Measurements from ENCODE around the gene CTNNA3.

The CTNNA3 gene

DNA sequence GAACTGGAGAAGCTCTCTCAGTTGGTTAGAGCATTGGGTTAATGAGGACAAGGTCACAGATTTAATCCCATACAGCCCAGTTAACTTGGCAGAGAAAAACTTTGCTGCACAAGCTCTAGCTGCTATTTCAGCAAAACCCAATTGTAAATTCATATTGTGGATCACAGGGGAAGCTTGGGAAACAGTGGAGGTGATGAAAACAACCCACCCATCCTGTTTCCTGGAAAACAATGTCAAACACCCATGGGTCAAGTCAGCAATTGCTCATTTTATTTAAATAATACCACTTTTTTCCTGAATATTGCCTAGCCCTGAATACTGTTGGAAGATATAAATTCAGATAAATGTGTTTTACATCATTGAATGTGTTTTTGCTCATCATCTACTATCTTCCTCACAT is 1670.8 kb downstream of the CTNNA3 start:
- no peak for DNase-seq

DNA sequence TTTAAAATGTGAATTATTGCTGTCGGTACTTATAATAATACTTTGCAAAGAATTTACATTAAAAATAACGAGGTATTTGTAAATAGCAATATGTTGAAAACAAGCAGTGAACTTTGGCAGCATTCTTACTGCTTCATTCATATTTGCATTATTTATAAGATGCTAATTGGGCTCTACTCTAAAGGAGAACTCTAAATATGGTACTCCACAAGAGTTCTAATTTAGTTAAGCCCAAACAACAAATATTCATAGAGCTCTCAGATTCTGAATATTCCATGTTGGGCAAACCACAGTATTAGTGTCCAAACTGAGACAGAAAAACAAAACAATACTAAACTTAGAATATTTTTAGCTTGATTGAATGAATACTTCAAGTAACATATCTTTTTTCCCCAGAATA is 1674.6 kb downstream of the CTNNA3 start:
- no peak for DNase-seq

DNA sequence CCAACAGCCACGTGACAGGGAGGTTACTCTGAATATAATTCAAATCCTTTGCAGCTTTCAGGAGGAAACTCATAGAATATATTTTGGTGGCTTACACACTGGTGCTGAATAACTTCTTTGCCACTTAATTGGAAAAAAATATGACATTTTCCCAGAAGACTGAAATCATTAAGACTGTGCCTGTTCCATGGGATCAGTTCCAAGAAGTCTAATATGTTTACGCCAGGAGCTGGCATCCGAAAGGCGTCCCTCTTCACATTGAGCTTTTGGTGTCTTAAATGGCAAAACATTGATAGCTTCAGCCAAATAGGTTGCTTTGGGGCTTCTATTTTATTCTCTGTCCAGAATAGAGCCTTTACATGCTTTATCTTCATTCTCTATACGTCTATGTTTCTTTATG is 1687.8 kb downstream of the CTNNA3 start:
- DNase-seq, result no peak

DNA sequence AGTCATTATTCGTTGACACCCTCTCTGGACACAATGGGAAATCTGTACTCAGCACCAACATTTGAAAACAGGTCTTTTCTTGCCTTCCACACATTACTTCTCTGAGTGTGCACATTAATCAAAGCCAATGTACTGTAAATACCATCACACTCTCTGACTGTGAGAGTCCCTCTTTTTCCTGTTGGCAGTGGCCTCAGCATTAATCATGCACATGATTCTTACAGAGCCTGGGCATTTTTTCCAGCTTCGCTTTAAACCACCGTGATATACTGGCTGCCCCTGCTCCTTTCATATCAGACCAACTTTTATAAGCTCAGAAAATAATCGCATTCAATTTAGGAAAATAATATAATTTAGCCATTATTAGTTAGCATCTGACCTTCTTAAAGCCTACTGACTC is 1689.6 kb downstream of the CTNNA3 start:
- no peak for DNase-seq

DNA sequence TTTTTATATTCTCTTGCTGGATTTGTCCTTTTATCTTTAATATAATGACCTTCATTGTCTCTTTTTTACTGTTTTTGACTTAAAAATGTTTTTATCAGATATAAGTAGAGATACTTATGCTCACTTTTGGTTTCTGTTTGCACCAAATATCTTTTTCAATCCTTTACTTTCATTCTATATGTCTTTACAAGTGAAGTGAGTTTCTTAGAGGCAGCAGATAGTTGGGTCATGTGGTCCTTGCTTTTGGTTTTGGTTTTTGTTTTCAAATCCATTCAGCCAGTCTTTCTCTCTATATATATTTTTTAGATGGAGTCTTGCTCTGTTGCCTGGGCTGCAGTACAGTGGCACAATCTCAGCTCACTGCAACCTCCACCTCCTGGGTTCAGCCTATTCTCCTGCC is 1702.5 kb downstream of the CTNNA3 start:
- DNase-seq, result no peak

DNA sequence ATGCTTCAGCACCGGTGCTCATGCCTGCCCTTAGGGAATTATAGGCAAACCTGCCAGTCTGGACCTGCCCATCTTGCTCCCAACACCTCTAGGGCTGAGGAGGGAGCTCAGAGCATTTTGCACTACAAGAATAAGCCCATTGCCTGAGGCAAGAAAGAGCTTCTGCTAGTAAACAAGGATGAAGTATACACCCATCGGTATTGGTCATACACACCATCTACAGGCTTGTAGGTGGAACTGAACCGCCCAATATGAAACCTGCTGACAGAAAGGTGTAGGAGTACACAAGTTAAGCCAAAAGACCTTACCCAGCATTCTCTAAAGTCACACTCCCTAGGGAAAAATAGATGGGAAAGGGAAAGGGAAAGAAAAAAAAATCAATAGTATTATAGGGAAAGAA is 1727.1 kb downstream of the CTNNA3 start:
- DNase-seq, result no peak

DNA sequence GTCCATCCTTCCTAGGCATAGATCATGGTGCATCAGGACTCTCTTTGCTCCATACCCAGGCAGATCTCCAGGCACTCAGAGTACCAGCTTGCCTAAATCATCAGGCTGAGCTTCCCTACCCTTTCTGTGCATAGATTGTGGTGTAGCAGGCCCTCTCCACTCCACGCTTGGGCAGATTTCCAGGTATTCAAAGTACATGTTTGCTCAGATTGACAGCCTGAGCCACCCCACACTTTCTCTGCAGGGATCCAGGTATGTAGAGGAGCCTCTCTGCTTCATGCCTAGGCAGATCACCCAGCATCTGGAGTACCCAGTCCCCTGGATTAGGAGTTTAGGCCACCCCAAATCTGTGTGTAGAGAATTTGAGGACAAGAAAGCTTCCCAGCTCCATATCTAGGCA is 1727.6 kb downstream of the CTNNA3 start:
- DNase-seq, result no peak

DNA sequence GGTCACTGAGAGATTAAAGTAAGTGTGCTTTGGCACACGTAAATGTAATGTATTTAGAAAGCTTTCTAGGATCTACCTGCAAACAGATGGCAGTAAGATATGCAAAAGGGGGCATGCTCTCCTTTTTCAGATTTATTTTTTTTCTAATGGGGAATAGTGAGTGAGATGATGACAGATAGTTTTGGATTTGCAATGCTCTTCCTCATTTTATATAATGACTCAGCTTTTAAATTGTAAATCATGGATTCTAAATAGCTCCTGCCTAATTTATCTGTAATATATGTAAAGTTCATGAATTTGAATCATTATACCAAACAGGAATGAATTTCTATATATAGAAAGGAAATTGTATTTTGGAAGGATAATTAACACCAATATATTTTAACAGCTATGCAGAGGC is 1731.8 kb downstream of the CTNNA3 start:
- no peak for DNase-seq

DNA sequence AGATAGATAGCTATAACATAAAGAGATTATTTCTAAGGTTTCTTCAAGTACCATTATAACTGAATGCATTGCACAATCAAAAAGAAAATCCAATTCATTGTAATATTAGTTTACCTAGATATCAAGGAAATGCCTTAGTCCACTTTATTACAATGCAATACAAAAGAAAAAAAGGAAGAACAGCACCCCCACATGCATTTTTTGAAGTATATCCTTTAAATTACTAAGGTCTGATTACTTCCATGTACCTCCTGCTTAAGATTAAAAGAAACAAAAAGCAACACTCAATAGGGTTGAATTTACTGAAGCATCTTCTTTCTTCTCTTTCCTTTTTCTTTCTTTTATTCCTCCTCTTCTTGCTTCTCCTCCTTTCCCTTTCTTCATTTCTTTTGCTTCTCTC is 1743.9 kb downstream of the CTNNA3 start:
- DNase-seq, result no peak

DNA sequence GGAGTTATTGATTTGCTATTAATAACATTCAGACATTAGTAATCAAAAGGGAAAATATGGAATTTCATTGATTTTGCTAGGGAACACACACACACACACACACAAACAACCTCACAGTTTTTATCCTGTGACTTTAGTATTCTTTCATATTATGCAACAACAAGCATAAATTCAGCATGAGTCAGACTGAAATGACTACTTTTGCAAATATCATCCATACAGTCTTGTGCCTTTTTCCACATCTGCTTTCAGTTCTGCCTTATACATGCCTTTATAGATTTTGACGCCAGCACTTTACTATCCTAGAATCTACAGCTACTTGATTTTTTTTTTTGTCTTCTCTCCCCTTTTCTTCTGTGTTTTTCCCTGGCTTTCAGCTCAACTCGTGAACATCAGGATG is 1745.9 kb downstream of the CTNNA3 start:
- peak; percentile 58 for DNase-seq

DNA sequence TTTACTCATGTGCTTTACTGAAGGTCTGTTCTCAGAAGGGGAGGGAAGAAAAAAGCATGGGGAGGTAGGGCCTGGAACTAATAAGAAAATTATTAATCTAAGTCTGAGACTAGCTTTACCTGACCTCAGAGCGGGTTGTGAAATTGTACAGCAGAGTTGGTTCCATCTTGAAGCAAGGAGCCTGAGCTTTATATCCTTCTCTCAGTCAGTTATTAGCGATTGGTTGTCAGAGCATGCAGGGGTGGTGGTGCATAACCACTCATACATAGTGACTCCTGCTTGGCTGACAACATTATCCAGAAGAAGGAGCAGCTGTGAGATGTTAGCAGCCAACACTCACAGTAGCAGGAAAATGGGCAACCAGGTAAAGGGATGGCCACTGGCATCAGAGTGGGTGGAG is 1746.5 kb downstream of the CTNNA3 start:
- DNase-seq, result no peak

DNA sequence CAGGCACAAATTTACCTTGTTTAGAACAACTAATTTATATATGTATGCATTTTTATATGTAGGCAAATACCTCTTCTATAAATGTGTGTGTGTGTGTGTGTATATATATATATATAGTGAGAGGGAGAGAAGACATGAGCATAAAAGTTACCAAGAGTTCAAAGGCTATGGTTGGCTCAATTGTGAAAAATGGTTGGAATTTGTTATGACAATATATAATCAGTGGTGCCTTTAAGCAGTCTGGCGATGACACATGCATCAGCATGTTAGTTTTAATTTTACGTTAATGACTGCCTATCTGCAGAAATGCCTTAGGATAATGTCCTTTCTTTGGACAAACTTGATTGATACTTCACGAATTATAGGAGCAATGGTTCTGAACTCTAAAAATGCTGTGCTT is 1750.9 kb downstream of the CTNNA3 start:
- peak; percentile 73 for DNase-seq

DNA sequence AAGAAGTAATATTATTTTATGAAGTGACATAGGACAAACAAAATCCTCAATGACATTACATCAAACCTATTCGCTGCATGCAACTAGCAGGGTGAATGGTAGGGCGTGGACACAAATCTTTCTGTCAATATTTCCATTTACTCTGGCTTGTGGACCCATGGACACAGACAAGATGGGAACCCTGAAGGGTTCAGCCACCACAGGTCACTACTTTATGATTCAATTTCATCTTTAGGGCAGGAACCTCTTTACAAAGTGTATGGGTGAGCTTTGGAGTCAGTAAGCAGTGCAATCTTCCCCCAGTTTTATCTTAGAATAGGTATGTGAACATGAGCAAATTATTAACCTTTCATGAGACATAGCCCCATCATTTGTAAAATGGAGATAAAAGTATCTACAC is 1752.5 kb downstream of the CTNNA3 start:
- DNase-seq, result no peak

DNA sequence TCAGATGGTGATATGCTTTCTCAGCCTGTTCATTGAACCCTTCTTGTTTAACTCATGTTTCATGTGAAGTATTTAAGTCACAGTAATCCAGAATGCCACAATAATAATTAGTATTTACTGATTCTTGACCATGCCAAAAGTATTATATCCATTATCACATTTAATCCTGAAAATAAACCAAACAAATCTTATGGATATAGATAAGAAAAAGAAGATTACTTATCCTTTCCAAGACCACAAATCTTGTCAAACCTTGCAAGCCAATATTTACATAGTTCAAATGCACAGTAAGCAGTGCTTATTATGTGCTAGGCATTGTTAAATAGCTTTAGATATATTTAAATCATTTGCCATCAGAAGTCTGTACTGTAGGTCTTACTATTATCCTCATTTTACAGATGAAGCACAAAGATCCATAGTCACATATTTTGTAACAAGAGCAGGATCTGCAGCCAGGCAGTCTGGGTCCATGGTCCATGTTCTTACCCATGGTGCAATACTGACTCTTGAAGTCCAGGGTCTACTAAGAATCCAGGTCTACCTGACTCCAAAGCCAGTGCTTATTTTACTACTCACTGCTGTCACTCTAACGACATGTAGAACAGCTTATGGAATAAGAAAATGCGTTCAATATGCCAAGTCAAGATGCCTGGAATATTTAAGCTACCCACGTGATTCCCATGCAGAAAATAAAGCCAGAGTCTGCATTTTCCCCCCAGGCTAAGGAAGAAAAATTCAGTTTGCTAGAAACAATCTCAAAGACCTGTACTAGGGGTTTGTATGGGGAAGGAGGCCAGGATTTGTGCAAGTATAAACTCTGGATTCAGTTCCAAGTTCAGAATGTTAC is 1755.0 kb downstream of the CTNNA3 start:
- peak; percentile 43 for DNase-seq

DNA sequence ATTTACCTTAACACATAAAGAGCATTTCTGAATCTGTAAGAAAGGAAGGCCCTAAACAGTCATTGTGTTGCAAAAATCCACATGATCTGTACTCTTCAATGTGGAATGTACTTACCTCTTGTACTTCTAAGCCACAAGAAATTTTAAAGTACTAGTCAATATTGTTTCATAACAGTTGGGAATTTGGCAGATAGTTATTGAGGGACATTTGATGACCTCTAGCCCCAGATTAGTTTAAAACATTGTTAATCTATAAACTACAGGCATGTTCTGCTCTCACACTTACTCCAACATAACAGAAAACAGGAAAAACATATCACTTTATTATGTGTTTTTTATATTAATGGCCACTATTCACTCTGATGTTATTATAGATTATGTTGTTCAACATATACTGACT is 1755.9 kb downstream of the CTNNA3 start:
- no peak for DNase-seq

DNA sequence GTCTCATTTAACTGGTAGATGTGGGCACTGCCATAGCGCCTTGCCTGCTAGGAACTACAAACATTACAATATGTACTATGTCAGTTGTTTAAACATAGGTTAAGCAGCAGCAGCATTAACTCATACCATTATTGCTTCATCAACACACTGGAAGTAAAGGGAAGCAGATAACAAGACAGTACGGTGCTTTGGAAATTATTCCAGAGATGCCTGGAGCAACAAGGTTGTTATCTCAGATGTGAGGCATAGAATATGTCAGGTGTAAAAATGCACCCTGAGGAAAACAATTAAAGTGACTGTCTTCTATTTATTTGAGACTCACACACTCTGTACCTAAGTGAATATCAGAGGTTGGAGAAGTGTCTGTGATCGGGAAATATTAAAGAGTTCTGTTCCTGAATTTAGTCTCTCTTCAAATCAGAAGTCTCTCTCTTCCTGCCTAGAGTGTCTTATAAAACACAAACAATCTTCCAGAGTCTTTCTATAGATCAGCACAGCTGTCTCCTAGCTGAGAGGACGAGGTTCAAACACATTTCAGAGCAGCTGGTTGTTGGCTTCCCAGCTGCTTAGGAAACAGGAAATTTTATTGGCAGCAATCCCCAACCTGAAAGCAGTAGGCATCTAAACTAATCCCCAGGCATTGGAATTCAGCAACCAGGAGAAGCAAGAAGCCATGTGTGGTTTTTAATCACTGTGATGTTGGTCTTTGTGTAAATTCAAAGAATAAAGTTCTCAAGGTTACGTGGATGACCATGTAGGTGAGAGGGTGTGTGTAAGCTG is 1764.5 kb downstream of the CTNNA3 start:
- no peak for DNase-seq

DNA sequence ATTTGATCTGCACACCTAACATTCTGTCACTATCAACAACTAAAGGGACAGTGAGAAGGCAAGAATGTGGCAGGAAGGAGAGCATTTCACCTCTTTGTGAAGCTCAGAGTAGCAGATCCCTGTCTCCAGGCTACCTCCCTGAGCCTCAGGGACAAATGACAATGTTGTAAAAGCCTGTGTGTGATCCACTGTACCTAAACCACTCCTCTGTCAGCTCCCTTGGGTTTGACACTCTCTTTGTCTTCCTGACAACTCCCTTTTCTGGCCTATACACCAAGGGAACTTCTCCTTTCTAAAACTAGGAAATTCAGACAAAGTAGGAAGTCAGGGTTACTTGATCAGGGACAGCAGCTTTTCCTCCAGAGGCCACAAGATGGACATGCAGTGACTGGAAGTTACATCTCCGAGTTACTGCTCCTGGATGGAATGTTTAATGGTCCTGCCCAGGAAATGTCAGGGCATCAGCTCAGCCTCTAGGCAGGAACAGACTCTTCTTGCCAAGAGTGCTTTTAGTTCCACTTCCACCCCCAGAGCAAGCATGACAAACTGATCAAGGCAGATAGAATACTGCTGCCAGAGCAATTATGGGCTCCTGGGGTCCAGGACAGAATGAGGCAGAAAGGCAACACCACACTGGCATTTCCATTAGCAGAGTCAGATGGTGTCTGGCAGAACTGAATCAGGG is 1784.7 kb downstream of the CTNNA3 start:
- DNase-seq, result no peak

DNA sequence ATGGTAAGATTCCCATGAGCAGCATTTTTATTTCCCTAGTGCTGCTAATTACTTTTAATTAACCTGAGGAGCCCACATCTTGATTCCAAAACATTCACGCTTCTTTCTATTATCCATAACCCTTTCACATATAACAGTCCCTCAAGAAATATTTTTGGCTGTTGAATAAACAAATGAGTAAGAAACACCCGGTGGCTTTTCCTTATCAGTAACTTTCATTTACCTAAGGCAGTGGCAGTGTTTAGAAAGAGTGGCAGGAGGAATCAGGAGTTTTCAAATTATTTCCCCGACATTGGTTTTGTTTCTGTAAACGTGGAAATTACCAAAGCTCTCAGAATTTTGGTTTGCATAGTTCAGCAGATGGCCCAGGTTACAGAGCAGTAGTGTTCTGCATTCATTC is 1785.8 kb downstream of the CTNNA3 start:
- DNase-seq, result no peak

DNA sequence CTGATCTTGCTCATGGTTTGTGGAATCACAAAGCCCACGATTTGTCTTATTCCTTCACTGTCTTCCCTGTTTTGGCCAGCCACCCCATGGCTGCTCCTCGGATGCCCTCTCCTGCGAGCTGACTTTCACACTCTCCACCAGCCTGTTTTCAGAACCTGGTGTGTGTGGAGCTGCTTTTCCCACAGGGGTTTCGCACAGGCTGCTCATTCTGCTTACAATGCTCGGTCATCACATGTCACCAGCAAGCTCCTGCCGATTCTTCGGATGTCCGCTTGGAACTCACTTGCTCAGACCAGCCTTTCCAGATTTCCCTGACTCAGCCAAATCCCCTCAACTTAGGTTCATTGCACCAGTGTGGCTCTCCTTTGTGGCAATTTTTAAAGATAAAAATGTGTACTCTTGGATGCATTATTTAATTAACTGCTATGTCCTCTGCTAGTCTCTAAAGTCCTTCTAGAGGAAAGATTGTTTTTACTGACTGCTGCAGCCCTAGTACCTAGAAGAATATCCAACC is 1788.7 kb downstream of the CTNNA3 start:
- DNase-seq, result no peak

DNA sequence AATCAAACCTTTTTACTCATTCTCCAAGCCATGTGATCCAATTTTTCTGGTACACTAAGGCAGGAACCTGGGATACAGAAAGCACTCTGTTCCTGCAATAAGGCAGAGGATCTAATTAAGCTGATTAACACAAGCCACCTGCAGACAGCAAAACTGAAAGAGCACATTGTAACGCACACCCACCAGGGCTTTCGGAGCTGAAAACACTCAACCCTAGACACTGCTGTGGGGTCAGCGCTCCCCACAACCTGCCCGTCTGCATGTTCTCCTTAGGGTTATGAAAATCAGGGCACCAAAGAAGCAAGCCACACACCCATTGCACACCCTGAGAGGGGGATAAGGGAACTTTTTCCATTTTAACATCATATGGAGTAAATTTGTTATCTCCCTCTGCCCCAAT is 1792.4 kb downstream of the CTNNA3 start:
- DNase-seq, result no peak

DNA sequence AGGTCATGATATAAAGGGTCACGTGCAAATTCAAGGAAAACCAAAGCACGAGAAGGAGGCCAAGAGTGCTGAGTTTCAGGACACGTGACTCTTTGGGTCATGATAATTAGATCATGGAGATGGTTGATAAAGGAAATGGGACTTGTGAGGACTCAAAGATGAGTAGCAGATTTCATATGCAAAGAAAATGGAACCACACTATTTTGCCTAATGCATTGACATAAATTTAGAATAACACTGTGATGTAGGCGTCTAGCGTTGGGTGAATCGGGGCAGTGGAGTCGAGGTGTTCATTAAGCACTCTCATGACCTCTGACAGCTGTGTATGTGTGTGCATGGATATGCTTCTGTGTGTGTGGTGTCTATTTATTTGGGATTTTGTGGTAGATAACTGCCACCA is 1795.7 kb downstream of the CTNNA3 start:
- no peak for DNase-seq

DNA sequence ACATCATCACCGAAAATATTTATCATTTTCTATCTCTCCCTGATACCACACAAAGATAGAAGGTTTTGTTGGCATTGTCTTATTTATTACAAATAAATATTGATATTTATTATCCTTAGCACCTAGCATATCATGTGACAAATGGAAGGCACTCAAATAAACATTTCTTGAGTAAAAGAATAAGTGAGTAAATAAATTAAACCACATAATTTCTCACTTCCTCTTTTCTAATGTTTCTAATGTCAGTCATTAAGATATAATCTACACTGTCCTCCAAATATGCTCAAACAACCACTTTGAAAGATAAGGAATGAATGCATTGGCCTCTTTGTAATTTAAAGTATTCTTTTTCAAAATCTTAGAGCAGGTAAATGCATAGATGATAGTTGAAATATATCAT is 1797.9 kb downstream of the CTNNA3 start:
- no peak for DNase-seq

DNA sequence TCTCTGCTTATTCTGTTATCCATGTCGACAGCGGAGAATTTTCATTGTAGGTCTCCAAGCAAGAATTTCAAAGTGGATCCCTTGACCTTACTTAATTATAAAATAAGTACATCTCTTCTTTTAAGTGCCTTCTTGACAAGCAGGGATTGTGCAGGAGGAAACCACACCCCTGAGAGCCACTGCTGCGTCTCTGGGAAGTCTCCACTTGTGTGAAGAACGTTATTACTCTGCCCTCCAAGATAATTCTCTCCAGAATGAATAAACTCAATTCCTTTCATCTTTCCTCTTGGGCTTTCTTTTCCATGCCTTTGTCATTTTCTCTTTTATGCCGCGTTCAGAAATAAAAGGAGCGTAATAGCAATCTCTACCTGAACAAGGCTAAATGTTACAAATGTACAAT is 1801.0 kb downstream of the CTNNA3 start:
- no peak for DNase-seq

All from fibroblast of skin of back (primary cell).